HG03064 (cell line): Measurements from ENCODE around the gene NEK7.

Experiments used
- ATAC-seq: cut with Tn5 transposase; IDR thresholded peaks from one replicate; pipeline ENCODE4 v1.9.1; 2021; ENCODE audit warnings: low read depth; ENCODE audit not compliant: unreplicated experiment

The NEK7 gene

DNA sequence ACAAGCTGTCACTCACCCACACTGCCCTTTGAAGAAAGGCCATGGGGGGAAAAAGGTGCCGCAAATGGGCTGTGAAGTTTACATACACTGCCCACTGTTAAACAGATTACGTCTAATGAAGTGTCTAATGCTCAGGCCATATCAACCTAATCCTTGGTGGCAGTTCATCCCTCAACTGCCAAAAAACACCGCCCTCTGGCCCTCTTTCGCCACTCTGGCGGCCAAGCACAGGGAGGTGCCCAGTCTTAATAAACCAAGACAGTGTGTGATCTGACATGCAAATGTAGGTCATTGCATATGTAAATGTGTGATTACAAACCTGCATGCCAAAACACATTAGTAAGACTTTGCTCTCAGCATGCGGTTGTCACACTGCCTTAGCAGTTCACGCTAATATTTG, 89.5 kb downstream of the NEK7 start:
- ATAC-seq: no peak

GRCh38 chr1:198253259-198253658, 96.5 kb downstream of the NEK7 start:
- peak; percentile 79 for ATAC-seq

GRCh38 chr1:198253668-198254067, 96.9 kb downstream of the NEK7 start:
- ATAC-seq: peak; percentile 97

DNA sequence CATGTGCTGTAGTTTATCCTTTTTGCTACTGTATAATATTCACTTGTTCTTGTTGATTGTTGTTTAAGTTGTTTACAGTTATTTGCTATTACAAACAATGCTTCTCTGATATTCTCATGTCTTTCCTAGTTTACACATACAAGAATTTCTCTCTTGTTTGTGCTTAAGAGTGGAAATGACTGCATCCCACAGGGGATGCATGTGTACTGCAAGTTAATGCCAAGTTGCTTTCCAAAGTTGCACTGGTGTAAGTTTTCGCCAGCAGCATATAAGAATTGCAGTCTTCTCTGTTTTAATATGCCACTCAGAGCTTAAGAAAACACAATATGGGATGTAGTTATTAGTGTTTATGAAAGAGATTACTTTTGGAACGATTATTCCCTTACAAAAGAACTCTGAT, 97.7 kb downstream of the NEK7 start:
- no peak for ATAC-seq

GRCh38 chr1:198254948-198255347, 98.2 kb downstream of the NEK7 start:
- no peak for ATAC-seq

DNA sequence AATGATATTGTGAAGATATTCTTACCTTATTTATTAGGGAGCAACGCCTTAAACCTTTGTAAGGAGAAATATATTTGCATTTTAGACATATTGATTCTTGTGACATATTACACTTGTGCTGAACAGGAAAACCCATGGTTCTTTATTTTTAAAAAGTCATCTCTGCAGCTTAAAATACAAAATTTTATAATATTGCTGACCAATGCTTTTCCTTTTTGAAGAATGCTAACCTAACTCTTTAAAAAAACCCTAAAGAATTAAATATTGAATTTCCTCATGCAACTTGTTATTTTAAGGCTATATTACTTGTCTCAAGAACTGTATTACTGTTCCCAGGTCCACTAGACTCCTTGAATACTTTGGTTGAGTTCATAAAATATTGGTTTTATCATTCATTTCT, 99.0 kb downstream of the NEK7 start:
- ATAC-seq: no peak

DNA sequence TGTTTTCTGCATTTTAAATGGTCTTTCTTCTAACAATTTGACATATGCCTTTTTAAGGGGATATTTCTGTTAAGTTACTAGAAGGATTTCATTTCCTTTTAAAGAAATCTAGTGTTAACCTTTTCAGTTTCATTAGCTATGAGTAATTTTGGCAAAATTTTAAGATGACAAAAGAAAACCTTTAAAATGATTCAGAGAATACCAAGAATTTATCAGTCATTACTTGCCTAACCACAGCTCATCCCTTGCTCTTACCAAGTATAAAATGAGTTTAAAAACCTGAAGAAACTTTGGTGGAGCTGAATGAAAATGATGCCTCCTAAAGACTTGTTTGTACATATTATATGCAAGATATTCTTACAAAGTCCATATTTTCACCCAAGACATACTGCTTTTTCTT, 101.7 kb downstream of the NEK7 start:
- ATAC-seq: peak; percentile 57

GRCh38 chr1:198259333-198260074, 102.7 kb downstream of the NEK7 start:
- no peak for ATAC-seq

GRCh38 chr1:198261886-198262285, 105.1 kb downstream of the NEK7 start:
- ATAC-seq: no peak

DNA sequence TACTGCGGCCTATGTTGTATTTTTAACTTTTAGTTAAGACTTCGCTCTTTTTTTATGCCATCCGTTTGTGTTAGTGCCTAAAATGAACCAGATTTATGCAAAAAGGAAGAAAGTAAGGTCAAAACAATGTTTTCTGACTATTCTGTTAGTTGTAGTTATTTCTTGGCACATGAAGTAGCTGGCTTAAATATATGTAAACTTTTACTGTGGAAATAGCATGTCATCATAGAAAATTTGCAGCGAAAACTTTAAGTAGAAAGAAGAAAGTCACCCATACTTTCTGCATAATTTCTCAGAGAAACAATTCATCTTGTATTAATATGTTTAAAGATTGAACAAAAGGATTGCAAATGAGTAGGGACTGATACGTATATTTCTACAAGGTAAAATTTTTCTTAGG, 106.4 kb downstream of the NEK7 start:
- ATAC-seq: no peak

GRCh38 chr1:198264282-198264681, 107.5 kb downstream of the NEK7 start:
- no peak for ATAC-seq

GRCh38 chr1:198265073-198265661, 108.4 kb downstream of the NEK7 start:
- no peak for ATAC-seq

GRCh38 chr1:198267056-198267455, 110.3 kb downstream of the NEK7 start:
- no peak for ATAC-seq

DNA sequence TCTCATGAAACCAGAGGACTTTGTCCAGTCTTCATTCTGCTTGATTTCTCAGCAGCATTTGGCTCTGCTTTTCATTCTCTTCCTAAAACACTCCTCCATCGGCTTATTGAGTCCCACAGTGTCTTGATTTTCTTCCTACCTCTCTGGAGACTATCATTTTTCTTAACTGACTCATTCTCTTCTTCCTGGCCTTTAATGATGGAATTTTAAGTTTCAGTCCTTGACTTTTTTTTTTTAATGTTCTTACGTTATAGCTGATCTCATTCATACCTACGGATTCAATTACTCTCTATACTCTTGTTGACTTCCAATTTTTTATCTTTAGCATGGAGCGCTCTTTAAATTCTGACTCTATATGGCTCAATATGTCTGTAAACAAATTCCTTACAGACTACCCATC, 111.1 kb downstream of the NEK7 start:
- no peak for ATAC-seq

GRCh38 chr1:198268784-198269645, 112.2 kb downstream of the NEK7 start:
- ATAC-seq: no peak

GRCh38 chr1:198269646-198269940, 112.8 kb downstream of the NEK7 start:
- no peak for ATAC-seq

DNA sequence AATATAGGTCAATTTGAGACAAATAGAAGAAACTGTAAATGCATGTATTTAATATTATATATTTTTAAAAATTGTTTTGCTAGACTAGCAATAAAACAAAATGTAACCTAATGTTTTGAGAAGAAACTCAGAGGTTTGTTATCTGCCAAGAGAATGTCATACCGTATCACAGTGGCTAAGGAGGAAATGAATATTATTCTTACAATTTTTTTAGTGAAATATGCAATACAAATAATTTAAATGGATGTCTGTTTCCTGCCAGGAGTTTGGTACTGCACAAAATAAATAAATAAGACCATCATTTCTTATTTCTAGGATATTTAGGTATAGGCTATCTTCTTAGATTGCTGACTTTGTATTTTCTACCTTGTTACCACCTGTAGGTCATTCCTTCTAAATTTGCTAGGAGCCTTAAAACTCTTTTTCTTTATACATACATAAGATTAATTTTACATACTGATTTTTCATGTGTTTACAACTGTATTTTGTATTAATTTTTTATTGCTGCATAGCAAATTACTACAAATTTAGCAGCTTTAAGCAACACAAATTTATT, 113.6 kb downstream of the NEK7 start:
- no peak for ATAC-seq

DNA sequence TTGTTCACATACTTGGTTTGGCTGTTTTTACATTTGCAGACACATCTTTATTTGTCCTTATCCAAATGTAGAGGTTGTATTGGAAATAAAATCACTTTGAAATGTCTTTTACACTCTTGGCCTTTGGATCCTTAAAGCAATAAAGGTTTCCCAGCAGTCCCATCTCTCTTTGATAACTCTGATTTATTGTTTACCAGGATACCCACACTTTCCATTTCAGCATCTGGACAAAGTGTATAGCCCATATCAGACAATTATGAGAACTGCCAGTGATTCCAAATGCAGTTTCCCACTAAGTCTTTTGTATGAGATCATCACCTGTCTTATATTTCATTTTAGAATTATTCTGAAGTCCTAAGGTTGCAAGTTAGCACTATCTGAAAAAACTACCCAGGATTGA, 114.7 kb downstream of the NEK7 start:
- ATAC-seq: no peak

GRCh38 chr1:198272492-198272891, 115.7 kb downstream of the NEK7 start:
- no peak for ATAC-seq

- no peak for ATAC-seq
These were observed 117.0 kb downstream of the NEK7 start for GRCh38 chr1:198273748-198274295.

GRCh38 chr1:198275597-198275996, 118.8 kb downstream of the NEK7 start:
- no peak for ATAC-seq
